Ureter (tissue), 1 donor: Measurements from ENCODE around the gene SORBS1. TPM values are rescaled to one million over a fixed set of nuclear protein-coding genes. Genes with fewer than 3 reads are reported as not detected.

Source experiments
- DNase-seq: peaks from one replicate; pipeline ENCODE4 v3.0.0-alpha.2; 2020; ENCODE audit warnings: low spot score
- total RNA-seq: library from RNA; stranded (reverse); gene quantifications from one replicate; pipeline ENCODE4 v1.2.4, GENCODE V29; 2023
- donor health status: DM: yes; HTN: yes; CAD: no.

Gene SORBS1
- total RNA-seq, 1 donor from 2014 or later: 347 TPM

DNA sequence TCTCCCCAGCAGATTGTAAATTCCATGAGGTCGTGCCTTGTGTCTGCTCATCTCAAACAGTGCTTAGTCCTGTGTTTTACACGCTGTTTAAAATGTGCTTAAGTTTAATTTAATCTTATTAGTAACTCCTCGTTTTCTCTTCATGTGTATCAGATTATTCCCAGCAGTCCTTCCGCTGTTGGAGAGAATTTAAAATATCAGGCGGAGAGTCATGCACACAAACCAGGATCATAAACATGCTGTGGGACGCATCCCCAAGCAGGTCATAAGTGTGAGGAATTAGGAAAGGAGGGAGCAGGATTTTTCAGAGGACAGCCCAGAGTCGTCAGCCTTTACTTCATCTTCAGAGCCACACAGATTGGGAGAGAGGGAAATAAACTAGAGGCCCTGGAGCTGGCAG lies 4.2 kb upstream of the SORBS1 start:
- DNase-seq: no peak

DNA sequence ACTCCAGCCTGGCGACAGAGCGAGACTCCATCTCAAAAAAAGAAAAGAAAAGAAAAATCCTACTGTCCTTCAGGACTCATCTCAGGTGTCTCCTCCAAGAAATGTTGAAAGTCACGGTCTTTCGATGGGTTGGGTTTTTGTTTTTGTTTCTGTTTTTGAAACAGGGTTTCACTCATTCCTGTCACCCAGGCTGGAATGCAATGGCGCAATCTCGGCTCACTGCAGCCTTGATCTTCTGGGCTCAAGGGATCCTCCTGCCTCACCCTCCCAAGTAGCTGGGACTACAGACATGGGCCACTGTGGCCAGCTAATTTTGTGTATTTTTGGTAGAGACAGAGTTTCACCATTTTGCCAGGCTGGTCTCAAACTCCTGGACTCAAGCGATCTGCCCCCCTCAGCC lies 3.1 kb upstream of the SORBS1 start:
- DNase-seq: no peak

DNA sequence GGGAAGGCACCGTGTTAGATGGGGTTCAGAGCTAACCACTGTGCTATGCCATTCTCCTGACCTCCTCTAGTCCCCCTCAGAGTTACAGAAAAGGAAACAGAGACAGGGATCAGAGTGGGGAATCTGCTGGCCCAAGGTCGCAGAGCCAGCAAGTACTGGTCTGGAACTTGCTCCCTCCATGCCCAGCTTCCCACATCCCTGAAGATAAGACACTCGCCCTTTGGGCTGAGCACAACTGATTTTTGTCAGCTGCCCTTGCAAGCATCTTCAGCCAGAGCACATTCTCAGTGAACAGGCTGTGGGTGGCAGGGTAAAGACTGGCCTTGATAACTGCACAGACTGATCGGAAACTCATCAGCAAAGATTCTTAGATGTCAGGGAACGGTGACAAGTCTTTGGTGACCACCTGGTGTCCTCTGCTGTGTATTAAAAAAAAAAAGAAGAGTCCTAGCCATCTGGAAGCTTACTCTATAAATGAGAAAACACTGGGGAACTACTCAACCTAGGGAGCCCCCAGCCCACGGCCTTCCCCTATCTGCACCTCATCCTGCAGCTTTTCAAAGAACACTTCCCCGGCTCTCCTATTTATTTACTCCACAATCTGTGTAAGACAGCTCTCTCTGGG lies 1.3 kb upstream of the SORBS1 start:
- DNase-seq: no peak

DNA sequence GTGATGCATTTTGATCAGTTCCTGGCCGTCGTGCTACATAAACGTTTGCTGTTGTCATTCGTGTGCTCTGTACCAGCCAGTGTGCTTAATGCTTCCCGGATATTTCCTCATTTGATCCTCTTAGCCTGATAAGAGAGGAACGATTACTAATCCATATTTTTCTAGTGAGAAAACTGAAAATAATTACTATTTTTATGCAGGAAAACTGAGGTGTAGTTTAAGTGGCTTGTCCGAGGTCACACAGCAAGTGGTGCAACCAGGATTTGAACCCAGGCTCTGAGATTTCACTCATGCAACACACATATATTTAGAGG lies 650 bp upstream of the SORBS1 start:
- no peak for DNase-seq

DNA sequence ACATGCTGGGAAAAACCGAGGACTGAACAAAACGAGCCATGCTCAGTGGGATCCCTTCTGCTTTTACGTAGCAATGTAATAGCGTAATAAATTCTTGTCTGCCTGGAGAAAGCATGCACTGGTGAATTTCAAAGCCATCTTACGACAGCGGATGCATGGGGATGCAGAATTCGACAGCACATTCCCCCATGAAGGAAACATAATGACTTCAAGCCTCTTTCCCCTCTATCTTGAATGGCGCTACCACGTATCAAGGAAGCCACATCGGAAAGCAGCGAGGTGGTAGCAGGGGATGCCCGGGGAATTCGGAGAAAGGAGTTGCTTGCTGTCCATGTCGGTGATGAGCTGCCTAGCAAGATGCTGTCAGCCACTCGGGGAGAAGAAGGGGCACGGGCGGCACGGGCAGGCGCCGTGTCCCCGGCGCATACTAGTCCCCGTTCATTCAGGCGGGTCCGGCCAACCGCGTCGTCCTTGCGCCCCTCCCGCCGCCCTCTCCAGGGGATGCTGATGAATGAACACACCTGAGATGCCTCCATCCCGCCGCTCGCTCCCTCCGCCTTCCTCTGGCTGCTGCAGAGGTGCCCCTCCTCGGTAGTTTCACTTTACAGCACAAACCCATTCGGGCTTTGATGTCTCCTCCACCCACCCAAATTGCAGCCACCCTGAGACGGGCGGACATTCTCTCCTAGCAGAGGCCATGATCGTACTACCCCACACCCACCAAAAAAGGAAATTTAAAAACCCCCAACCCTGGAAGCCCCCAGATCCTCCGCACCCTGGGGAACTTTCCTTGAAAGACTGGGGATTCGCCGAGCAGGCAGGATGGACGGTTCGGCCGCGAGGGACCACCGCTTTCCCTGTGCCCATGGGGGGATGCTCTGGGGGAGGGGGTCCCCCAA lies 644 bp downstream of the SORBS1 start:
- peak; percentile 63 for DNase-seq

DNA sequence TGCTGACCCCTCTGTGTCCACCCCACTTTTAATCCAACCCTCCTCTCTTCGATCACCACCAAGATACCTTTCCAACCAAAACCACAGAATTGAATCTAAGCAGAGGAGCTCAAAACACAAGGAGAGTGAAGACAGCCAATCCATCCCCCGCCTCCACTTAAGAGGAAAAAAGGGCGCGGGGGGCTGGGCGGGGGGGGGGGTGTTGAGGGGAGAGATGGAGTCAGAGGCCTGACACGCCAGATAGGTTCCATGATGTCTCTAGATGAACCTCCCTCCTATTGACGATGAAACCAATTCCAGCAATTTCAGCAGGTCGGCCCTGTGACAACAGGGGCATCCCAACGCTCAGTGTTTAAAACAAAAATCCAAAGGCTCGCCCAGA lies 1.3 kb downstream of the SORBS1 start:
- no peak for DNase-seq

DNA sequence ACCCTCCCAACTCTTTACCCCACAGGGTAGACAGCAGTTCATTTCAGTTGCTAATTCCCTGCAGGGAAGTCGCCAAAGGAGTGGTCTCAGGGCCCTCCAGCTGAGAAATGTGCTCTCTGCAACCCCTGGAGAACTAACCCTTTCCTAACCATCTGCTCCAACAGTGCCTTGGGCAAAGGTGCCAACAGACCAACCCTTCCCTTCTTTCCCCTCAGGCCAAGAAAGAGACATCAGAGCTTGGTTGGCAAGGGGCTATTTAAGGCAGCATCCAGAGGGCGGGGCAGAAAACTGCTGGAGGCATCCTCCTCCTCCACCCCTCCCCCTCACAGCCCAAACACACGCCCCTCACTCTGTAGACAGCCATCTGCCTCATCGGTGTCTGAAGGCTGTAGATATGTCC lies 1.7 kb downstream of the SORBS1 start:
- DNase-seq: peak; percentile 54

DNA sequence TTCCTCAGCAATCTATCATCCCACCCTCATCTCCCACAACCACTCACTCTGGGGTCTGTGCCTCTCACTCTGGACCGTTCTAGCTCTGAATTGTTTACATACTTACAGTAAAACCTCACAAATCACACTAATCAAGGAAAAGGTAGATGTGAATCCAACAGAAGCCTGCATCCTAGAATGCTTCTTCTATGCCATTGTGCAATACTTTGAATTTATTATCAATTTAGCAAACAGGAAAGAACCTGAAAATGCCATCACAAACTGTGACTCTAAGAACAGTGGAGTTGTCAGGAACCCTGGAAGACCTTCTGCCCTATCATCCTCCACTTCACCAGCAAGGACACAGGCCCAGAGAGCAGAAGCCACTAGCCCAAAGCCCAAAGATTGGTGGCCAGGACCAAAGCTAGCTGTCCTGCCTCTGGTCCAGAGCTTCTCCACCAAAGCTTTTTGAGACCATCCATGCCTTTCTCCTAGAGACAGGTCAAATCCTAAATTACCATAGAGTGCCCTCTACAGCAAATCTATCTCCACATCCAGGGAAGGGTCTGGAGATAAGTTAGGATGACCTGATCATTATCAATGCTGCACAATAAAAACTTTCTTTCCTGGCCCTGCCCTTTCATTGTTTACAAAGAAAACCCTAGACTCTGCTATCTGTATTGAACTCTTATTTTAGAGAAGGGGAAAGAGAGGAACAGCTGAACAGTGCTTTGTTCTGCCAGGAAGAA lies 2.4 kb downstream of the SORBS1 start:
- no peak for DNase-seq

DNA sequence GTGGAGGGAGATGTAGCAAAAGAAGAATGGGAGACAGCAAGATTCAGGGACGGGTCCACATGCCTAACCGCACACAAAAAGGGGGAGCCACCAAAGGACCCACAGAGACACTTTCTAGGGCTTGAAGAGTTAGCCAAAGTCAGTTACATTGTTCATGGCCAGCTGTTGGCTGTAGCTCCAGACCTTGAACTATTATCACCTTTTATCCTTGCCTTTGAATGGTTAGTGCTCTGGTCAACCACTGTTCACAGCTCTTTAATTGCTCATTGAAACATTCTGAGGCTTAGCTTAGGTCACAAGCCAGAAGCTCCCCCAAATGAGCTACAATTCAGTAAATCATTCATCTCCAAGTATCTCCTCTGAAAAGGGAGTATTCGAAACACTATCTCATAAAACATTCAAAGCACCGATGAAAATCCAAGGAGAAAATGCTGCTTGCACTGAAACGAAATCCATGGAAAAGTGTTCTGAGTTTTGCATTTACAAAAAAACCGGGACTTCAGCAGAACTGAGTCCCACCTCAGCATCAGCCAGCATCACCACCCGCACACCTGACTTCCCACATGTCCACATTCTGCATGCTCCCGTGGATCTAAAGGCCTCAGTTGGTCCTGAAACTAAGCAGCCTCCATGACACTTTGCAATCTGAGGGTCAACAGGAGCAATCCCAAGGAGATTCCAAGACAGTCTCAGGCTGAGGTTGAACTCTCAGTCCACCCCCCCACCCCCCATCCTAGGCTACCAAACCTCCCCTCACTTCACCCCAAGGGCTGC lies 4.0 kb downstream of the SORBS1 start:
- DNase-seq: no peak

DNA sequence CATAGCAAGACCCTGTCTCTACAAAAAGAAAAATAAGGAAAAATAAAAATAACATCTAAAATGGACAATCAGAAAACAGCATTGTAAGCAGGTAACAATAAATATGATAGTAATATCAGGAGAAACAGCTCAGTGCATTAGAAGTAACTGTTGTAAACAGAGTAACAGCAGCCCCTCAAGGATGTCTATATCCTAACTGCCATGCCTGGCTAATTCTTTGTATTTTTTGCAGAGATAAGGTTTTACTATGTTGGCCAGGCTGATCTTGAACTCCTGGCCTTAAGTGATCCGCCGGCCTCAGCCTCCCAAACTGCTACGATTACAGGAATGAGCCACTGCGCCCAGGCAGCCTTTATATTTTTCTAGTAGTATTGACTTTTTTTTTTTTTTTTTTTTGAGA lies 7.5 kb downstream of the SORBS1 start:
- no peak for DNase-seq

DNA sequence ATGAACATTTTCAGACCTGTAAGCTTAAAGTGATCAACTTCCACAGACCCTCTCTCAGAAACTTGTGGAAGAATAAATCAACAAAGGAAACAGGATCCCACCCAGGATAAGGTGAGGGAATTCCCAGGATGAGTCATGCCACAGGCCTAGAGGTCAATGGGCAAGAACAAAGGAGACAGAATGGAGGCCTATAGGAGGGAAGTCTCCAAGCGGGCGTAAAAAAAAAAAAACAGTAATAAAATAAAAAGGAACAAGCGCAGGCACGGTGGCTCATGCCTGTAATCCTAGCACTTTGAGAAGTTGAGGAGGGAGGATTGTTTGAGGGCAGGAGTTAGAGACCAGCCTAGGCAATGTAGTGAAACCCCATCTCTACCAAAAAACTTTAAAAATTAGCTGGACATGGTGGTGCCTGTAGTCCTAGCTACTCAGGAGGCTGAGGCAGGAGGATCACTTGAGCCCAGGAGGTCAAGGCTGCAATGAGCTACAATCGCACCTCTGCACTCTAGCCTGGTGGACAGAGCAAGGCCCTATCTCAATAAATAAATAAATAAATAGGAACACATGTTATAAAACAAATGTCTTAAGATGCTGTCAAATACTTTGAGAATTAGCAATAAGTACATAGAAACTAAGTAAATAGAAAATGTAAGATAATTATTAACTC lies 8.4 kb downstream of the SORBS1 start:
- DNase-seq: no peak

DNA sequence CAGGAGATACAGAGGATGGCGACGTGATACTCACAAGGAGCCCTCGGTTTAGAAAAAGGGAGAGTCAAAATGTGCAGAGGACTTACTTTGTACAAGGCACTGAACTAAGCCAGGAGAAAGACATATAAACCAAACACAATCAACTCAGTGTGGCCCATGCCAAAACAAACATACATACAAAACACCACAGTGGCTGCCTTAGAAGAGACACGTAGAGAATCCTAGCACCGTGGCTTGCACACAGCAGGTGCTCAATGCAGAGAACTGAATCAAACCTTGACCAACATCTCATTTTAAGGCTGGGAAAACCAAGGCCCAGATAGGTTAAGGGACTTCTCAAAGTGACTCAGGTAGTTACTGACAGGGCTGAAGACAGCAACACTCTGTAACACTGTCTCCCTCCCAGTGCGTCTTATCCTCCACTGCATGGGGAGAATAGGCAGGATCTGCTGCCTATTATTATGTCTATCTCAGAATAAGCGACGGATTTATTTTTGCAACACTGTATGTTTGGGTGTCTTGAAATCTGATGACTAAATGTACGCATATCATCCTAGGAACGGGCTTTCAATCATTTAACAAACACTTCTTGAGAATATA lies 11.0 kb downstream of the SORBS1 start:
- DNase-seq: no peak

DNA sequence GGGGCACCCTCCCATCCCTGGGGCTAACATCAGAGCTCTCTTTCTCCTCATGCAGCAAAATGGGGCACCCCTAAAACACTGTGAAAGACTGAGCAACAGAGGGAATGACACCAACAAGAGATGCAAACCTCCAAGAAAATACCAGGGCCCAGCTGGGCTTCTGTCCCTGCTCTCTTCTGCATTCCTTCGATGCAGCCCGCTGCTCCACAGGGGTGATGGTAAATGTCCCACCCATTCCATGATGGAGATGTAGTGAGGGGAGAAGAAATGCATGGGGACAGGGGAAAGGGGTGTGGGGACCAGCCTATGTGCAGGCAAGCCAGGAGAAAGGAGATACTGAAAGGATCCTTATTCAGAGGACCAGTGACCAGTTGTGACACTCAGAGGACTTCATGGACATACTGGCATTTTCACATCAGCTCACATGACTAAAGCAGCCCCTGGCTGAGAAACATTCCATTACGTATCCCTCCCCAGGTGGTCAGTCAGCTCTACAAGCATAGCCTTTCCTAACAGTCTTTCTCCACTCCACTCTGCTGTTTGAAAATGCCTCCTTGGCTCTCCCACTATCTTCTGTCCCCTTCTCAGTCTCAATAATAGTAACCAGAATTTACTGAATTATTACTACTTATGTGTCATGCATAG lies 13.3 kb downstream of the SORBS1 start:
- no peak for DNase-seq

DNA sequence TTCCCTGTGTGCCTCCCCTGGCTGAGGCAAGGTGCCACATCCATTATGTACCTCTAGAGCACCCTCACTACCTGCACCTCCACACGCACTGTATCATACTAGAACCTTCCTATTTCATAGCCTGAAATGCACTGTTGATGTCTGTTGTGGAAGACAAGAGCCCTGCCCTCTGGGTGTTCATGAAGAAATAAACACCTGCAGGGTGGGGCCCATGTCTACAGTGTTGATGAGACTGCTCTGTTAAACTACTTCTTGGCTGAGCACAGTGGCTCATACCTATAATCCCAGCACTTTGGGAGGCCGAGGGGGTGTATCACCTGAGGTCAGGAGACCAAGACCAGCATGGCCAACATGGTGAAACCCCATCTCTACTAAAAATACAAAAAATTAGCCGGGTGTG lies 14.0 kb downstream of the SORBS1 start:
- no peak for DNase-seq

DNA sequence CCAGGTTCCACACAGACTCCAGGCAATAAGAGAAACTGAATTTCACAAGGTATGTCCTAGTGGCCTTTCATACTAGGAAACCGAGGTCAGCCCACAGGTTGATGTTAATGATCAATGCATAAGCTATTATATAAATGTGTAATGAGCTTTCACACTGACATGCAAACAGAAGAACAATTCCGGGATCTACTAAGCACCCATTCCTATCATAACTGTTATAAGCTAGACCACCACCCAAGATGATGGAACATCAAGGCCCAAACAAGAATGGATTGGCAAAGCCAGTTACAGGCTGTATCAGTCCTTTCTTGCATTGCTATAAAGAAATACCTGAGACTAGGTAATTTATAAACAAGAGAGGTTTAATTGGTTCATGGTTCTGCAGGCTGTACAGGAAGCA lies 15.2 kb downstream of the SORBS1 start:
- DNase-seq: no peak

DNA sequence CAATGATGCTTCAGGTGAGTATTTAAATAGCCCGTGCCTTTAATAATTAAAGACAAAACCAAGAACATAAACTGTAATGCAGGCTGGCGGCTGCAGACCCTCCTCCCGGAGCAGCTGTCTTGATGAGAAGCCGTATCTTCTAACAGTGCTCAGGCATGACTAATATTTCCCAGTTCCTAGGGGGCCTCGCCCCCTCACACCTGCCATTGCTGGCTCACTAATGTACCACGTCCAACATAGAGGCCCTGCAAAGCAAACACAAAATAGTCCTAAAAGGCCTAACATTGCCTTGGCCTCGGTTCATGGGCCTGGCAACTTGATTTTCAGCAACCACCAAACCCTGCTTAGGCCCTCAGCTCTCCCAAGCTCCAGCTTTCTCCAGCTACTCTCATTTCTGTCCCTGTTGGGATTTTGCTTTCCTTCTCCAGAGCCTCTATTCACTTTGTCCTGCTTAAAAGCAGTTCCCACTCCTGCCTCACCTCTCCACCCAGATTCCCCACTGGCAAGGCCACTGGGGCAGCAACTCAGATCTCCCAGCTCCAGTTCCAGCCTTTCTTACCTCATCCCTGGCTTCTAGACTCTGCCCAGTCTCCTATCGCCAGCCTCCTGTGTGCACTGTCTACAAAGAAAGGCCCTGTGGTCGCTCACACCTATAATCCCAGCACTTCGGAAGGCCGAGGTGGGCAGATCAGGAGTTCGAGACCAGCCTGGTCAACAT lies 16.2 kb downstream of the SORBS1 start:
- no peak for DNase-seq

DNA sequence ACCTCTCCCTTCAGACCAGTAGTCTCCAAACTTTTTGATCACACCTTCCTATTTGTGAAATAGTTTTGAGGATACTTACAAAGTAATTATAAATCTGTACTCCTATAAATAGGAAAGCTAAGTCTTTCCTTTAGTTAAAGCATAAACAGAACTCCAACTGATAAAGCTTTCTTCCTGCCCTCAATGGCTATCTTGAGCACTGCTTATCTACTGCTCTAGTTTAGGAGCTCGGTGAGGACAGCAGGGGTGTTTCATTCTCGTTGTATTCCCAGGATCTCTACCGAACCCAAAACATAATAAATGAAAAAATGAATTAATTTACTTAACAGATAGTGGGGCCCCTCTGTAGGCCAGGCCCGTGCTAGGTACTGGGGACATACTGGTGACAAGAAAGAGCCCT lies 17.7 kb downstream of the SORBS1 start:
- no peak for DNase-seq

DNA sequence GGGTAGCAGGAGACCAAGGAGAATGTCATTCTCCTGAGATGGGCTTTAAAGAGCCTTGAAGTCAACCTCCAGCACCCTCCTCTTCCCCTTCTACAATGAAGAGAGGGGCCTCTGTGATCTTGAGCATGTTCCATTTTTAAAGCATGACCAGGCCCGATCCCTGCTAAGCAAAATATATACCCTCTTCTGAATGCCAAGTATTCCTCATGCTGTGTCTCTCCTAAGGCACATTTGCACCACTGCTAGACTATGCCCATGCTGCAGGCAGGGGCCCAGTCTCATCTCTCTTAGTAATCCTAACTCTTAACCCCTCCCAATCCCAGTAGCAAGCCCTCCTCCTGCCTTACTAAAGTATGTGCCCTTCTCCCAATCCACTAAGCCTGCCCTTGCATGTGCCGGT lies 18.4 kb downstream of the SORBS1 start:
- DNase-seq: no peak

DNA sequence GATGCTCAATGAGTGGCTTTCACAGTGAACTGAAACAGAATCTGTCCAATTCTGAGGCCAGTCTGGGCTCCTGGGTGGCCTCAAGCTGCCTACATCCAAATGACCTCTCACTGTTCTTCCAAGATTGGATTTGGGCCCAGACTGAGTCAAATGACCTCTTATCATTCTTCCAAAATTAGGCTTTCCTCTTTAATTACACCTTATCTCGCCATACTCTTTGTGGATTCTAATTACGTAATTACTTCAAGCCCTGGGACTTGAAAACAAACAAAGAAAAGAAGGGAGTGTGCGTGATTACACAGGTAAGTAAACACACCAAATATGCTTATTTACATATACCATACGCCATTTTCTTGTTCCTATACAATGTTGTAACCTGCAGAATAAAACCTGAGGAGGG lies 18.8 kb downstream of the SORBS1 start:
- DNase-seq: no peak

DNA sequence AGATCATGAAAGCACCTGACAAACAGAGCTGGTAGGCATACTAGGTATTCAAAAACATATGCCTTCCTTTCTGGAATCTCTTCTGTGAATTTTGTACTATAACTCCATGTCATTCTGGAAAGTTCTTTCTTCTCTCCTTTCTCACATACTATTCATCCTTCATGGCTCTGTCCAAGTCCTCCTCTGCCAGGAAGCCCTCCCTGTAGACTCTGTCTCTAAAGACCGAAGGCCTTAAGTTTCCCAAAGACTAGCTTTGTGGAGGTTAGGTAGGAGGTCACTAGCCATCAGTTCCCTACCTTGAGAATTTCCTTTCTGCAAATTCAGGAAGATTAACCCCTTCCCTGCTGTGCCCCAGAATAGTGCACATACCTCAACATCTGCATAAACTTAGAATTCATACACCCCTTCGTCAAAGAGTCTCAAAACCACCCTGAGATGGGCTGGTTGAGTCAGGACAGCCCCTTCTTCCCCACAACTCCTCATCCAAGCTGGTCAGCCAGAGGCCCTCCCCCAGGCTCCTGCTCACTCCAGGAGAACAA lies 20.6 kb downstream of the SORBS1 start:
- DNase-seq: no peak
